Right atrium auricular region (tissue), 2 donors: Measurements from ENCODE around the gene PARP11. TPM values are rescaled to one million over a fixed set of nuclear protein-coding genes. Genes with fewer than 3 reads are reported as not detected.

Experiments used
- DNase-seq: peaks from one replicate; pipeline ENCODE4 v3.0.0-alpha.2; 2019; ENCODE audit warnings: low spot score
- H3K27ac ChIP-seq, 2 donors: fragments of 200-600 bp; sonication (generic); 1 replicate in 1 of 2; 2 replicates in 1 of 2; pipeline ENCODE4 v1.5.1; 2016 to 2019
- H3K27me3 ChIP-seq, 2 donors: fragments of 200-600 bp; sonication (generic); one replicate each; pipeline versions ENCODE4 v1.5.1 to v1.6.0; 2017 to 2019
- H3K36me3 ChIP-seq: fragments of 200-600 bp; sonication (generic); one replicate; pipeline ENCODE4 v1.5.1; 2016
- H3K4me1 ChIP-seq, 2 donors: fragments of 200-600 bp; sonication (generic); one replicate each; pipeline versions ENCODE4 v1.5.1 to v1.6.0; 2017 to 2019
- H3K4me3 ChIP-seq, 2 donors: fragments of 200-600 bp; sonication (generic); 1 replicate in 1 of 2; 2 replicates in 1 of 2; pipeline ENCODE4 v1.5.1; 2017 to 2019; ENCODE audit warnings: mild to moderate bottlenecking in 1 of 2, moderate library complexity in 1 of 2
- H3K9me3 ChIP-seq, 2 donors: fragments of 200-600 bp; sonication (generic); one replicate each; pipeline ENCODE4 v1.5.1; 2019
- CTCF ChIP-seq, 2 donors: fragments of 200-600 bp; sonication (generic); IDR thresholded peaks; one replicate each; pipeline ENCODE4 v1.5.1; 2019; ENCODE audit warnings: antibody characterized with exemption in 2 of 2
- total RNA-seq, 2 donors: library from RNA; depleted of rRNA; stranded (reverse); fragments of >200 nt; gene quantifications; one replicate each; pipeline ENCODE4 v1.1.0, GENCODE V29; 2016

Gene PARP11
- total RNA-seq, 2 donors from 2014 or later = 2.6 to 2.9 TPM

- DNase-seq = no peak
- no peaks in the 10 kb centered on the region for H3K27me3 ChIP-seq
- H3K9me3 ChIP-seq = no peaks in the 10 kb centered on the region
- H3K36me3 ChIP-seq = no peaks in the 10 kb centered on the region
- TF ChIP-seq CTCF (IDR thresholded peaks at IDR 0.05) = no peak
- no peak overlapping the region for H3K27ac ChIP-seq
- H3K4me1 ChIP-seq = peaks cover 0 to 16% of the 10 kb centered on the region in 2 donors
- H3K4me3 ChIP-seq = no peak overlapping the region
Observed at GRCh38 chr12:3837049-3837448, 36.1 kb downstream of the PARP11 start.

- H3K36me3 ChIP-seq = no peaks in the 10 kb centered on the region
- H3K4me1 ChIP-seq = peaks cover 0 to 12% of the 10 kb centered on the region in 2 donors
- DNase-seq = no peak
- H3K27ac ChIP-seq = no peak overlapping the region
- H3K27me3 ChIP-seq = no peaks in the 10 kb centered on the region
- no peaks in the 10 kb centered on the region for H3K9me3 ChIP-seq
- TF ChIP-seq CTCF (IDR thresholded peaks at IDR 0.05) = no peak
- no peak overlapping the region for H3K4me3 ChIP-seq
Observed at GRCh38 chr12:3836641-3837040, 36.6 kb downstream of the PARP11 start.

- H3K27ac ChIP-seq = no peak overlapping the region
- H3K4me1 ChIP-seq = peaks cover 0 to 9% of the 10 kb centered on the region in 2 donors
- no peak for DNase-seq
- H3K27me3 ChIP-seq = no peaks in the 10 kb centered on the region
- H3K4me3 ChIP-seq = no peak overlapping the region
- no peaks in the 10 kb centered on the region for H3K9me3 ChIP-seq
- H3K36me3 ChIP-seq = no peaks in the 10 kb centered on the region
- no peak for TF ChIP-seq CTCF (IDR thresholded peaks at IDR 0.05)
Observed at GRCh38 chr12:3835914-3836313, 37.3 kb downstream of the PARP11 start.

- TF ChIP-seq CTCF (IDR thresholded peaks at IDR 0.05) = no peak
- Histone ChIP-seq H3K4me1 (peaks cover 0 to 9% of the 10 kb centered on the region in 2 donors), H3K4me3 (no peak overlapping the region), H3K27me3 (no peaks in the 10 kb centered on the region), H3K27ac (no peak overlapping the region), H3K36me3 (no peaks in the 10 kb centered on the region), H3K9me3 (no peaks in the 10 kb centered on the region)
- DNase-seq = no peak
Observed at GRCh38 chr12:3834774-3835173, 38.4 kb downstream of the PARP11 start.

- no peak for TF ChIP-seq CTCF (IDR thresholded peaks at IDR 0.05)
- no peak for DNase-seq
- Histone ChIP-seq H3K36me3 (no peaks in the 10 kb centered on the region), H3K4me3 (no peak overlapping the region), H3K27ac (no peak overlapping the region), H3K27me3 (no peaks in the 10 kb centered on the region), H3K4me1 (peaks cover 0 to 9% of the 10 kb centered on the region in 2 donors), H3K9me3 (no peaks in the 10 kb centered on the region)
Observed at GRCh38 chr12:3833670-3834310, 39.4 kb downstream of the PARP11 start.

- Histone ChIP-seq H3K9me3 (no peaks in the 10 kb centered on the region), H3K4me1 (peaks cover 0 to 9% of the 10 kb centered on the region in 2 donors), H3K36me3 (no peaks in the 10 kb centered on the region), H3K4me3 (no peak overlapping the region), H3K27me3 (no peaks in the 10 kb centered on the region), H3K27ac (no peak overlapping the region)
- no peak for DNase-seq
- no peak for TF ChIP-seq CTCF (IDR thresholded peaks at IDR 0.05)
Observed at GRCh38 chr12:3832738-3833137, 40.5 kb downstream of the PARP11 start.
